Lower lobe of right lung (tissue), 2 donors: ENCODE measurements around the gene TOX2. TPM values are rescaled to one million over a fixed set of nuclear protein-coding genes. Genes with fewer than 3 reads are reported as not detected.

Experiments
- ATAC-seq, 2 donors: fragments of 200-7000 bp; cut with Tn5 transposase; one replicate each; pipeline ENCODE4 v1.9.1; 2020 to 2022; ENCODE audit warnings: mild to moderate bottlenecking in 2 of 2, moderate library complexity in 2 of 2
- DNase-seq: peaks from one replicate; pipeline ENCODE4 v3.0.0-alpha.2; 2020
- H3K27ac ChIP-seq: fragments of 200-600 bp; one replicate; pipeline ENCODE4 v1.8.0; 2022
- H3K27me3 ChIP-seq: fragments of 200-600 bp; one replicate; pipeline ENCODE4 v1.8.0; 2022; ENCODE audit warnings: low read depth
- H3K36me3 ChIP-seq: fragments of 200-600 bp; one replicate; pipeline ENCODE4 v1.8.0; 2022; ENCODE audit warnings: mild to moderate bottlenecking
- H3K4me1 ChIP-seq: fragments of 200-600 bp; one replicate; pipeline ENCODE4 v1.8.0; 2022
- H3K4me3 ChIP-seq: fragments of 200-600 bp; one replicate; pipeline ENCODE4 v1.8.0; 2022; ENCODE audit warnings: mild to moderate bottlenecking
- H3K9me3 ChIP-seq: fragments of 200-600 bp; one replicate; pipeline ENCODE4 v1.8.0; 2022
- intact Hi-C: fragments of 100-400 bp; cut with DNase I; formaldehyde crosslinking; loops from one replicate; pipeline ENCODE4 v1.11.0; 2022
- total RNA-seq: library from RNA; stranded (reverse); fragmentation: NEBNext Ultra II Directional; extraction: Animal tissue kit (Norgen Biotek cat#: 25700); gene quantifications from one replicate; pipeline ENCODE4 v1.2.1, GENCODE V29; 2021
- TF ChIP-seq, protein P1 (sequence below): fragments of 200-600 bp; IDR thresholded peaks from one replicate; pipeline ENCODE4 v1.8.0; 2022; ENCODE audit warnings: antibody characterized with exemption, mild to moderate bottlenecking
- donor health status: DM: no; HTN: yes; CAD: no; lungs with severe emphysema.

Gene TOX2
- total RNA-seq, 1 donor from 2014 or later: 16.3 TPM

DNA sequence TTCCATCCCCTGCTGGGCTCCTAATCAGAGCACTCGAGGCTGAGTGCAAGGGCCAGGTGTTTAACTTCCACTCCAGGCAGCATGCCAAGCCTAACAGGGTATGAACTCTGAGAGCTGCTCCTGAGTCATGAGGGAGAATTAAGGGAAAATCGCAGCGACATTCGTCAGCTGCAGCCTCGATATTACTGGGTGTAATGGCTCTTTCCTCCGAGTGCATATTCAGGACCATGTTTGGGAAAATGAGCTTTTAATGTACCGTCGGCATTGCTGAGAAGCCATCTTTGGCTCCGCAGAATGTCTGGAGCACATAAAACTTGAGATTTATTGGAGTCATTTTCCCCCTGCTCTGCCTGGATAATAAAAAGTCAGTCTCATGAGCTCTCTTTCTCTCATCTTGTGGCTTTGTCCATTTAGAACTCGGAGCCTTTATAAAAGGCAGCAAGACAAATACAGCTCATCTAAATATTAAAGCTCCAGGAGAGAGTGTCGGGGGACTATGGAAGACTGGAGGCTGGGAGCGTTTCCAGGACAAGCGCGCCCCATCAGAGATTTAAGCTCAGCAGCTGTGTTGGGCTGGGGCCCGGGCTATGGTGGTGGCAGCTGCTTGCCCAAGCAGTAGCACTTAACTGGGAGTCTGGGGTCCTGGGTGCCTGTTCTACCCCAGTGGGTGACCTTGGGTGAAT, 103.7 kb downstream of the TOX2 start:
- Histone ChIP-seq H3K27me3 (no peaks in the 10 kb centered on the region), H3K9me3 (no peaks in the 10 kb centered on the region), H3K4me1 (peaks cover 27% of the 10 kb centered on the region), H3K4me3 (no peak overlapping the region), H3K36me3 (no peaks in the 10 kb centered on the region), H3K27ac (no peak overlapping the region)
- DNase-seq: peak; percentile 75
- peak; percentile 90 to 95 for ATAC-seq
- intact Hi-C loops: no loop called here
- TF ChIP-seq, protein P1, sequence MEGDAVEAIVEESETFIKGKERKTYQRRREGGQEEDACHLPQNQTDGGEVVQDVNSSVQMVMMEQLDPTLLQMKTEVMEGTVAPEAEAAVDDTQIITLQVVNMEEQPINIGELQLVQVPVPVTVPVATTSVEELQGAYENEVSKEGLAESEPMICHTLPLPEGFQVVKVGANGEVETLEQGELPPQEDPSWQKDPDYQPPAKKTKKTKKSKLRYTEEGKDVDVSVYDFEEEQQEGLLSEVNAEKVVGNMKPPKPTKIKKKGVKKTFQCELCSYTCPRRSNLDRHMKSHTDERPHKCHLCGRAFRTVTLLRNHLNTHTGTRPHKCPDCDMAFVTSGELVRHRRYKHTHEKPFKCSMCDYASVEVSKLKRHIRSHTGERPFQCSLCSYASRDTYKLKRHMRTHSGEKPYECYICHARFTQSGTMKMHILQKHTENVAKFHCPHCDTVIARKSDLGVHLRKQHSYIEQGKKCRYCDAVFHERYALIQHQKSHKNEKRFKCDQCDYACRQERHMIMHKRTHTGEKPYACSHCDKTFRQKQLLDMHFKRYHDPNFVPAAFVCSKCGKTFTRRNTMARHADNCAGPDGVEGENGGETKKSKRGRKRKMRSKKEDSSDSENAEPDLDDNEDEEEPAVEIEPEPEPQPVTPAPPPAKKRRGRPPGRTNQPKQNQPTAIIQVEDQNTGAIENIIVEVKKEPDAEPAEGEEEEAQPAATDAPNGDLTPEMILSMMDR: no peak

DNA sequence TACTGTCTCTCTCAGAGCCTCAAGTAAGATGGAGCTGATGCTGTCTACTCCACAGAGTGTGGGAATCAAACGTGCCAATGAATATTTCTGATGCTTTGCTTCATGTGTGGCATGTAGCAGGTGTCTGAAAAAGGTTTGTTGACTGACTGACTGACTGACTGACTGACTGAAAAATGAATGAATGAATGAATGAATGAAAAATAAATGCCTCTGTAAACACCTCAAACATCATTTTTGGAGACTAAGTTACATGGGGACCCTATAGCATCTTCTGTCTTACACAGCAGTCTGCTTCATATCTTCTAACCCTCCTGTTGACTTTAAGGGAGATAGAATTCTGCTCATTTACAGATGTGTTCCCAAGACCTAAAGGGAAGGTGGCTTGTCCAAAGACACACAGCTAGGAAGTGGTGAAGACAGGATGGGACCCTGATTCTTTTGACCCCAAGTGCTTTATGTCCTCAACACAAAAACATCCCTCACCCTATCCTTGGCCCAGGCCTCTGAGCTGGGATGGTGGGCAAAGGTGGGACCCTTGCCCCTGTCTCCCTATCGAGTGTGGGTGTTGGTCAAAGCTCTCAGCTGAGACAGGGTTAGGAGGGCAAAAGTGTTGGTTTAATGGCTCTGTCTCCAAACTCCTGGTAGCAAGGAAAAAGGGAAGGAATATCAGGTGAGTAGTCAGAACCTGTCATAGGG, 104.4 kb downstream of the TOX2 start:
- Histone ChIP-seq H3K4me1 (peaks cover 27% of the 10 kb centered on the region), H3K9me3 (no peaks in the 10 kb centered on the region), H3K27me3 (no peaks in the 10 kb centered on the region), H3K4me3 (no peak overlapping the region), H3K36me3 (no peaks in the 10 kb centered on the region), H3K27ac (no peak overlapping the region)
- TF ChIP-seq, protein P1: no peak
- intact Hi-C loops: no loop called here
- no peak for DNase-seq
- no peak for ATAC-seq

DNA sequence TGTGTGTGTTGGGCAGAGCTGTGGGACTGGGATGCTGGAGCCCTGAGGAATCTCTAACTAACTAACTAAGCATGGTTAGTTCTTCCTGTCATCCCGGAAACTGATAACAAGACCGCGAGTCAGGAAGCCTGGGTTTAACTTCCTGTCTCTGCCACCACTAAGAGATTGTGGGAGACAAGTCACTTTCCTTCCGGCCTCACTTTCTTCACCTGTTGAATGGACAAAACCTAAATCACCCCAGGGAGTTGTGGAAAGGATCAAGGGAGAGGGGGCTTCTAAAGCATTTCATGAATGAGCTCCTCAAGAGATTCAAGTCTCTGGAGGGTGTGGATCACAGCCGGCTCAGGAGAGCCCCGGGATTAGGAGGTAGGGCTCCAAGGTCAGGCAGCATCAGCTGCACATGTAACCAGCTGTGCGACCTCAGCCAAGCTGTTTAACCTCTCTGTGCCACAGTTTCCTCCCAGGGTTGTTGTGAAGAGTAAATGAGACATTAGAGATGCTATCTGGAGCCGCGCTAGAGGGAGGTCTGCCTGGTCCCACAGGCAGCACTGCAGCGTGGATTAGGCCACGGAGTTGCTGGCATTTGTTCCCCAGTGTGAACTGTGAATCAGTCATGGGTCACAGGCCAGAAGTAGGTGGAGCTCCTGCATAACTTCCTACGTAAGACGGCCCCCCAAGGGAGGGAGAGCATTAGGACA, 105.1 kb downstream of the TOX2 start:
- Histone ChIP-seq H3K36me3 (no peaks in the 10 kb centered on the region), H3K4me1 (peaks cover 23% of the 10 kb centered on the region), H3K9me3 (no peaks in the 10 kb centered on the region), H3K27me3 (no peaks in the 10 kb centered on the region), H3K27ac (peak overlapping the region; percentile 31), H3K4me3 (no peak overlapping the region)
- no peak for ATAC-seq
- intact Hi-C loops: no loop called here
- no peak for DNase-seq
- TF ChIP-seq, protein P1: no peak

DNA sequence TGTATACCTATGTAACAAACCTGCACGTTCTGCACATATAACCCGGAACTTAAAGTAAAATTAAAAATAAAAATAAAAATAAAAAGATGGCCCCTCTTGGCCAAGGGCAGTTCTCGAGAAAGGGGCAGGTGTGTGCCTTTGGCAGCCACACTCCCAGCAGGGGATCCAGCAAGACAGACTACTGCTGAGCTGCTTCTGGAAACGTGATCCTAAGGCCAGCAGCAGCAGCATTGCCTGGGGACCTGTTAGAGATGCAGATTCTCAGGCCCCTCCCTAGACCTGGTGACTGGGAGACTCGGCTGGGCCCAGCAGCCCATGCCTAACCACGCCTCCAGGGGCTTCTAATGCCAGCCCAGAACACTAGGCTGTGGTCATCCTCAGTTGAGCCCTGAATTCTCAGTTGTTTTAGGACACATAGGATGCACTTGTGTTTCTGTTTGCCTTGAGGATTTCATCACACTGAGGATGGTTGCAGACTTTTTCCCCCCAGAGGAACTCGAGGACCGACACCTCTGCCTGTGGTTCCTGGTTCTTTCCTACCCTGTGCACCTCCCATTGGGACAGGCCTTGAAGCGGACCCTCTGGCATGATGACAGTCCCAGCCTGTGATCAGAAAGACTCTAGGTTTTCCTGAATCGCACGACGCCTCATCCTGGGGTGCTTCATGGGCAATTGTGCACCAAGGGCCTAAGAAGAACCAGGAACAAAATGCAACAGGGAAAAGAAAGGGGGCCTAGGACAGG, 105.9 kb downstream of the TOX2 start:
- Histone ChIP-seq H3K27ac (no peak overlapping the region), H3K36me3 (no peaks in the 10 kb centered on the region), H3K4me3 (no peak overlapping the region), H3K27me3 (no peaks in the 10 kb centered on the region), H3K4me1 (peaks cover 23% of the 10 kb centered on the region), H3K9me3 (no peaks in the 10 kb centered on the region)
- ATAC-seq (no peak), DNase-seq (no peak)
- TF ChIP-seq, protein P1: no peak
- intact Hi-C loops: no loop called here

DNA sequence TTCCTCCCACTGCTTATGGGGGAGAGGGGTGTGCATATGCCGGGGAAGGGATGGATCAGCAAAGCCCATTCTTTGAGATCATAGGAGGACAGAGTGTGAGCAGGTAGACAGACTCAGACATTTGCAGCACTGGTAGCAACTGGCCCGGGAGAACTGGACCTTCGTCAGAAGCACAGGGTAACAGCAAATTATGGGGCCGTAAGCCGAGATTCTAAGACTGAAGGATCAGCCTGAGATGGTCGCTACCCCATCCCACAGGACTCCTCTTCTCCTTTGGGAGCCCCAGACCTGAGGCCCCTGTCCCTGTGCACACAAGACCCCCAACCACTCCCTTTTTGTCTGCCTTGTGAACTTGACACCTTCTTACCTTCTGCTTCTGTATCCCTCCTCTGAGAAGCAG, 106.5 kb downstream of the TOX2 start:
- no peak for DNase-seq
- no peaks in the 10 kb centered on the region for H3K36me3 ChIP-seq
- H3K27ac ChIP-seq: no peak overlapping the region
- TF ChIP-seq, protein P1: no peak
- intact Hi-C loops: no loop called here
- no peak for ATAC-seq
- no peak overlapping the region for H3K4me3 ChIP-seq
- no peaks in the 10 kb centered on the region for H3K27me3 ChIP-seq
- peaks cover 23% of the 10 kb centered on the region for H3K4me1 ChIP-seq
- no peaks in the 10 kb centered on the region for H3K9me3 ChIP-seq
